Activated CD4-positive, alpha-beta T cell treated with anti-CD3 and anti-CD28 coated beads for 48 hours (primary cell): Measurements from ENCODE around the gene CDH23.

ENCODE experiments used
- DNase-seq: peaks from one replicate; pipeline ENCODE4 v3.0.0-alpha.2; 2020

Gene CDH23

GRCh38 chr10:71393841-71394475 lies 2.8 kb upstream of the CDH23 start:
- DNase-seq, result no peak

DNA sequence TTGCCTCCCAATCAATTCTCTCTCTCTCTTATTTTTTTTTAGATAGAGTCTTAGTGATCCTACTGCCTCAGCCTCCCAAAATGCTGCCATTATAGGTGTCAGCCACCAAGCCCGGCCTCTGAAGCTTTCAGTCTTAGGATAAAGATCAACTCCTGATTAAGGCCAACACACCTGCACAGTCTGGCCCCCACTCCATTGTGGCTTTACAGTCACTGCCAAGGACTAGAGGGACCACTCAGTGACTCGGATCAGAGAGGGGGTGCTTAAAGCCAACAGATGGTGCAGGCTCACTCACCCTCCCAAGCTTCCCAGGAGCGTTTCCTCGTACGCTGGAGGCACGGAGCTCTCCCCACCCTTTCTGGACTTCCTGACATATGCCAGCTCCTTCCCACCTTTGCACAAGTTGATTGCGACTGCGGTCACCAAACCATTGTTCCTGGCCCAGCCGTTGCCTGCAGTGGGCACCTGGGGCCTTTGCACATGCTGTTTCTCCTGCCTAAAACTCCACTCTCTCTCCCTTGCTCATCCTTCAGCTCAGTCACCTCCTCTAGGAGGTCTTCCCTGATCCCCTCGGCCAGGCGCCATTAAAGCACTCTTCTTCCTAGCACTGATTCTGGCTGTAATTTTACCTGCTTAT lies 1.7 kb upstream of the CDH23 start:
- DNase-seq, result no peak

- peak; percentile 10 for DNase-seq
Observed at GRCh38 chr10:71395621-71396020, 1.1 kb upstream of the CDH23 start.

GRCh38 chr10:71396084-71396710 lies 523 bp upstream of the CDH23 start:
- DNase-seq, result peak; percentile 52

GRCh38 chr10:71397296-71398212 lies 834 bp downstream of the CDH23 start:
- no peak for DNase-seq

GRCh38 chr10:71398976-71399375 lies 2.3 kb downstream of the CDH23 start:
- DNase-seq, result no peak

GRCh38 chr10:71399946-71400345 lies 3.2 kb downstream of the CDH23 start:
- DNase-seq, result no peak

GRCh38 chr10:71401056-71401455 lies 4.3 kb downstream of the CDH23 start:
- no peak for DNase-seq

- DNase-seq, result no peak
Observed at GRCh38 chr10:71402005-71402404, 5.3 kb downstream of the CDH23 start.

- DNase-seq, result no peak
Observed at GRCh38 chr10:71404503-71405295, 8.0 kb downstream of the CDH23 start.

DNA sequence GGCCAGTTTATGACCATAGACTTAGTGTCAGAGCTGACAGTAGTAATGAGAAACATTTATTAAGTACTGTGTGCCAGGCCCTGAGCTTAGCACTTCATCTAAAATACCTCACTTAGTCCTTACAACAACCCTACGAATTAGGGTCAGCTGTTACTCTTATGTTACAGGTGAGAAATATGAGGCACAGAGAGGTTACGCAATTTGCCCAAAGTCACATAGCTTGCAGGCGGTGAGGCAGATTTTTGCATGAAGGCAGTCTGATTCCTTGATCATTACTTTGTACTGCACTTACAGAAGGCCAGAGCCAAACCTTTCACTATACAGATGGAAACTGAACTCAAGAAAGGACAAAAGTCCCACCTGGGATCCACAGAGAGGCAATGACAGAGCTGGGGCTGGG lies 10.2 kb downstream of the CDH23 start:
- DNase-seq, result no peak

DNA sequence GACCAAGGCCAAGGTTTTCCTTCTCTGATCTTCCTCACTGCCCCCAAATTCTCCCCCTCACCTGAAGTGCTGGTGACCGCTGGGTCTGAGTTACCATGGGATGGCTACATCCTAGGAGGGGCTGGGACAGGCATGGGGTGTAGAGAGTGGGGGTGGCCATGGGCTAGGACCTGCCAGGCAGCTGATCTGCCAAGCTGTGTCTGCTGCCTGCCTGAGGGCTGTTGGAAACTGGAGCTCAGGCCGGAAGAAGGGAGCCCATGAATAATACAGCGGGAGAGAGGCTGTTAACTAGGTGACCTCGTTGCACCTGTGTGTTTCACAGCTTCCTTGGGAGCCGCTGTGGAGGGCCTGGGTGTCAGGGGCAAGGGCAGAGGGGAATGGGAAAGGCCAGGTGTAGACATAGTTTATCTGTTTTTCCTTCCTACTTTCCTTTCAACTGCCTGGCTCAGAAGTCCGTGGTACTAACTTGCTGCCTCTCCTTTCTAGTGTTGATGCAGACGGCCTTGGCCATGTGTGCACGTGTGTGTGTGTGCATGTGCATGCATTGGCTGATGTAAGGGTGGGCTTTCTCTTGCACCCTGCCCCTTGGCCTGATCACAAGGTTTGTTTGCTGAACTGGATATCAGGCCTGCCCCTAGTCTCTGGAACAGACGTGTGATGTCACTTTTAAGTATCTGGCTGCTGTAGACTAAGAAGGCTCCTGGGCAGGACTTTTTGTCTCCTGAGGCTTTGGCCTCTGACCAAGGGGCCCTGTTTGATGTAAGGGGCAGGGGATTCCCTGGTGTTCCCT lies 11.9 kb downstream of the CDH23 start:
- no peak for DNase-seq

GRCh38 chr10:71409516-71410104 lies 12.9 kb downstream of the CDH23 start:
- DNase-seq, result no peak

DNA sequence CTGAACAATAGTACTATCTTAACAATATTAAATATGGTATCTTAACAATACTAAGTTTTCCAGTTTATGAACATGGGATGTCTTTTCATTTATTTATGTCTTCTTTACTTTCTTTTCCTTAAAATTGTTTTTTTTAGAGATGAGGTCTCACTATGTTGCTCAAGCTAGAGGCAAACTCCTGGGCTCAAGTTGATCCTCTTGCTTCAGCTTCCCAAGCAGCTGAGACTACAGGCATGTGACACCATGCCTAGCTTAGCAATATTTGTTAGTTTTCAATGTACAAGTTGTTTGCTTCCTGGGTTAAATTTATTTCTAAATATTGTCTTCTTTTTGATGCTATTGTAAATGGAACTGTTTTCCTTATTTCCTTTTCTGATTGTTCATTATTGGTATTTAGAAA lies 16.9 kb downstream of the CDH23 start:
- no peak for DNase-seq

GRCh38 chr10:71414359-71414758 lies 17.6 kb downstream of the CDH23 start:
- DNase-seq, result no peak

DNA sequence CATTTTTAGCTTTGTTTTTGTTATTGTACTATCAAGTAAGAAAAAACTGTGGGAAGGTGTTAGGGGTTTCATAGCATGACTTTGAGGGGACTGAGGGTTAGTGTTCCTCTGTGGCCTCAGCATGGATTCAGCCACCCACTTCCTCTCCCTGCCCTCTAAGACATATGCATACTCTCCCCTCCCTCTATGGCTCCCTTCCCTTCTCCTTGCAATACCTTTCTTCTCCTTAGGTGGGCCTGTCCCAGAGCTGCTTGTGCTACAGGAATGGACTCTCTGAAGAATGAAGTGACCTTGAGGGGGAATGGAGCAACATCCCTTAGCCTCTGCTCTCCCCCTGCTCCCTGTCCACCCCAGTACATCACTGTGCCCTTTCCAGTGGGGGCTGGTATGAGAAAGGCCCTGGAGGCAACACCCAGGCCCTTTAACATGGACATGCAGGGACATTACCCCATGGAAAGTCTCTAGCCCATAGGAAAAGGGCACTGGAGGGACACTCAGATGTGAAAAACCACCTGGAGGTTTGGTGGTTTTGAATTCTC lies 22.4 kb downstream of the CDH23 start:
- no peak for DNase-seq

- no peak for DNase-seq
Observed at GRCh38 chr10:71419750-71420149, 23.0 kb downstream of the CDH23 start.

DNA sequence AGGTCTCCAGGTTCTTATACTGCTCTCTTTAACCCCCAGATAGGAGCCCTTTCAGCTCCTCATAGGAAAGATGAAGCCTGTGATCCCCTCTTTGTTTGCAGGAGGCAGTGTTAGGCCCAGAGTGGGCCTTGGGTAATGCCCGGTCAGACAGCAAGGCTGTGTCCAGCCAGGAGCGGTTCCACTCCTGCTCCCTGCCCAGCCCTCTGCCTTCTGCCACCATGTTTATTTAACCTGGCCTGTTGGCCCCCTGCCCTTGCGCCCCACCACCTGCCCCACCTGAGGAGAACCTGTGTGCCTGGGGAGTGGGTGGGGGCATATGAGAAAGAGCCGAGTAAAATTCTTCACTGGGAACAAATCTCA lies 24.3 kb downstream of the CDH23 start:
- DNase-seq, result no peak

GRCh38 chr10:71423250-71423649 lies 26.5 kb downstream of the CDH23 start:
- DNase-seq, result no peak

- DNase-seq, result no peak
Observed at GRCh38 chr10:71423901-71424300, 27.2 kb downstream of the CDH23 start.
